Measurements from ENCODE around the gene RPL37.

DNA sequence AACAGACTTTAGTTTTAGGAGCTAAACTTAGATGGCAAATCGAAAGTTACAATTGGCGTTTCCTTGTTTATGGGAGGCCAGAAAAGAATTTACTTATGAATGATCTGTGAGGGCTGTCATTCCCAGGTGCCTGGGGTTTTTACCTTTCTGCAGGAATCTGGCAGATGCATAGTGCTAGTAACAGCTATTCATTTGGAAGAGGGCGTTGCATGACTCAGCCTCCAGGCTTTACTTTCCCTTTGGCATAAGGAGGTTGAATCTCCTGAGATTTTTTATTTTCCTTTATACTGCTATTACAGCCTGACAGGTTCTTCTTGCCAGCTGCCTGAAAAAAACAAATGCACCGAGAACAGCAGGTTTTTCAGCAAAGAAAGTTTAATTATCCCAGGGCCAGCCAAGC, 36.2 kb upstream of the RPL37 start:
- TF ChIP-seq YY1 (IDR thresholded peaks at IDR 0.05) = no peak
- no peak for TF ChIP-seq RAD21 (IDR thresholded peaks at IDR 0.05)
- TF ChIP-seq REST (IDR thresholded peaks at IDR 0.05) = no peak
- no peak for TF ChIP-seq CTCF (IDR thresholded peaks at IDR 0.05; ENCODE audit: low read depth, low read length, missing input control)
- no peak for TF ChIP-seq GABPA (IDR thresholded peaks at IDR 0.05 in 1 of 2, conservative IDR thresholded peaks at IDR 0.05 in 1 of 2)
- no peak for TF ChIP-seq NR2F2 (IDR thresholded peaks at IDR 0.05)
- no peak for TF ChIP-seq SP1 (IDR thresholded peaks at IDR 0.05)
- no peak for TF ChIP-seq TAF1 (conservative IDR thresholded peaks at IDR 0.05)
- TF ChIP-seq, protein P1, sequence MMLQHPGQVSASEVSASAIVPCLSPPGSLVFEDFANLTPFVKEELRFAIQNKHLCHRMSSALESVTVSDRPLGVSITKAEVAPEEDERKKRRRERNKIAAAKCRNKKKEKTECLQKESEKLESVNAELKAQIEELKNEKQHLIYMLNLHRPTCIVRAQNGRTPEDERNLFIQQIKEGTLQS (IDR thresholded peaks at IDR 0.05) = no peak

All from liver (tissue), 3 donors.